ENCODE measurements around the gene SORCS3. TPM values are rescaled to one million over a fixed set of nuclear protein-coding genes. Genes with fewer than 3 reads are reported as not detected.

Gene SORCS3
- total RNA-seq, 1 experiment from 2014 or later: not detected

- in situ Hi-C loops (cut with HindIII; ENCODE audit: low pct_unique_long_range_greater_than_20kb, low sequenced_read_pairs): no loop called here
- CTCF ChIA-PET: no interaction called here
- TF ChIP-seq, protein P1, sequence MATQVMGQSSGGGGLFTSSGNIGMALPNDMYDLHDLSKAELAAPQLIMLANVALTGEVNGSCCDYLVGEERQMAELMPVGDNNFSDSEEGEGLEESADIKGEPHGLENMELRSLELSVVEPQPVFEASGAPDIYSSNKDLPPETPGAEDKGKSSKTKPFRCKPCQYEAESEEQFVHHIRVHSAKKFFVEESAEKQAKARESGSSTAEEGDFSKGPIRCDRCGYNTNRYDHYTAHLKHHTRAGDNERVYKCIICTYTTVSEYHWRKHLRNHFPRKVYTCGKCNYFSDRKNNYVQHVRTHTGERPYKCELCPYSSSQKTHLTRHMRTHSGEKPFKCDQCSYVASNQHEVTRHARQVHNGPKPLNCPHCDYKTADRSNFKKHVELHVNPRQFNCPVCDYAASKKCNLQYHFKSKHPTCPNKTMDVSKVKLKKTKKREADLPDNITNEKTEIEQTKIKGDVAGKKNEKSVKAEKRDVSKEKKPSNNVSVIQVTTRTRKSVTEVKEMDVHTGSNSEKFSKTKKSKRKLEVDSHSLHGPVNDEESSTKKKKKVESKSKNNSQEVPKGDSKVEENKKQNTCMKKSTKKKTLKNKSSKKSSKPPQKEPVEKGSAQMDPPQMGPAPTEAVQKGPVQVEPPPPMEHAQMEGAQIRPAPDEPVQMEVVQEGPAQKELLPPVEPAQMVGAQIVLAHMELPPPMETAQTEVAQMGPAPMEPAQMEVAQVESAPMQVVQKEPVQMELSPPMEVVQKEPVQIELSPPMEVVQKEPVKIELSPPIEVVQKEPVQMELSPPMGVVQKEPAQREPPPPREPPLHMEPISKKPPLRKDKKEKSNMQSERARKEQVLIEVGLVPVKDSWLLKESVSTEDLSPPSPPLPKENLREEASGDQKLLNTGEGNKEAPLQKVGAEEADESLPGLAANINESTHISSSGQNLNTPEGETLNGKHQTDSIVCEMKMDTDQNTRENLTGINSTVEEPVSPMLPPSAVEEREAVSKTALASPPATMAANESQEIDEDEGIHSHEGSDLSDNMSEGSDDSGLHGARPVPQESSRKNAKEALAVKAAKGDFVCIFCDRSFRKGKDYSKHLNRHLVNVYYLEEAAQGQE (IDR thresholded peaks at IDR 0.05; ENCODE audit: insufficient read depth in 1 of 2, low read depth in 2 of 2, low read length in 1 of 2): no peak
- TF ChIP-seq, protein P2, sequence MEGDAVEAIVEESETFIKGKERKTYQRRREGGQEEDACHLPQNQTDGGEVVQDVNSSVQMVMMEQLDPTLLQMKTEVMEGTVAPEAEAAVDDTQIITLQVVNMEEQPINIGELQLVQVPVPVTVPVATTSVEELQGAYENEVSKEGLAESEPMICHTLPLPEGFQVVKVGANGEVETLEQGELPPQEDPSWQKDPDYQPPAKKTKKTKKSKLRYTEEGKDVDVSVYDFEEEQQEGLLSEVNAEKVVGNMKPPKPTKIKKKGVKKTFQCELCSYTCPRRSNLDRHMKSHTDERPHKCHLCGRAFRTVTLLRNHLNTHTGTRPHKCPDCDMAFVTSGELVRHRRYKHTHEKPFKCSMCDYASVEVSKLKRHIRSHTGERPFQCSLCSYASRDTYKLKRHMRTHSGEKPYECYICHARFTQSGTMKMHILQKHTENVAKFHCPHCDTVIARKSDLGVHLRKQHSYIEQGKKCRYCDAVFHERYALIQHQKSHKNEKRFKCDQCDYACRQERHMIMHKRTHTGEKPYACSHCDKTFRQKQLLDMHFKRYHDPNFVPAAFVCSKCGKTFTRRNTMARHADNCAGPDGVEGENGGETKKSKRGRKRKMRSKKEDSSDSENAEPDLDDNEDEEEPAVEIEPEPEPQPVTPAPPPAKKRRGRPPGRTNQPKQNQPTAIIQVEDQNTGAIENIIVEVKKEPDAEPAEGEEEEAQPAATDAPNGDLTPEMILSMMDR (IDR thresholded peaks at IDR 0.05): no peak
- TF ChIP-seq SIN3A (IDR thresholded peaks at IDR 0.05; ENCODE audit: borderline replicate concordance, insufficient read depth, low read depth, low read length): no peak
- no peak for TF ChIP-seq POLR2AphosphoS5 (IDR thresholded peaks at IDR 0.05; ENCODE audit: low read depth, low read length)
- TF ChIP-seq TCF7L2 (IDR thresholded peaks at IDR 0.05; ENCODE audit: low read depth, low read length): no peak
- no peak overlapping the region for H3K27ac ChIP-seq (ENCODE audit: low read length)
- no peaks in the 10 kb centered on the region for H3K36me3 ChIP-seq (ENCODE audit: control insufficient read depth, insufficient read depth, low read length)
- POLR2A ChIA-PET: no interaction called here
- no peak overlapping the region for H3K4me3 ChIP-seq (ENCODE audit: low read depth in 2 of 2, low read length in 2 of 2)
- peaks cover 21% of the 10 kb centered on the region for H3K27me3 ChIP-seq (ENCODE audit: control insufficient read depth, insufficient read depth, low read length)
- no peaks in the 10 kb centered on the region for H3K4me1 ChIP-seq (ENCODE audit: control insufficient read depth, insufficient read depth, low read length)
- ATAC-seq (no peak), DNase-seq (ENCODE audit: low read depth, low spot score) (no peak)
- intact Hi-C loops (cut with micrococcal nuclease; ENCODE audit: unreplicated experiment): no loop called here
- no peaks in the 10 kb centered on the region for H3K9me3 ChIP-seq (ENCODE audit: control insufficient read depth, insufficient read depth, low read depth, low read length)
- BruUV-seq (replicated peaks): no TSS peak
Observed at GRCh38 chr10:104630731-104631130, 10.4 kb upstream of the SORCS3 start.

DNA sequence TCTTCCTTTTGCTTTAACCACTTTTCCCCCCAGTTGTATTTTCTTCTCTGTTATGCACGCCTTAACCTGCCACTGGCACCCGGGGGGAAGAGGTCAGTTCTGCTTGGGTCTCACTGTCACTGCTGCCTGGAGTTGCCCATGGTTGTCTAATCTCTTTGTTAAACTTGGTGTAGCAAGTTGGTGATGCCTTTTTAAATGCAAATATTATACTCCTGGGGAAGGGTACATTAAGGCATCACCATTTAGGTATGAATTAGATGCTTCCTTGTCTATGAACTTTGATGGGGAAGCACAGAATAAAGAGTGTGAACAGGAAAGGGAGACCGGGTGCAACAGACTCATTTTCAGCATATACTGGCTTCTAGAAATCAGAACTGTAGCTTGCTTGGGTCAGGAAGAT is 9.1 kb upstream of the SORCS3 start:
- ChIA-PET POLR2A (no interaction called here), CTCF (no interaction called here)
- intact Hi-C loops (cut with micrococcal nuclease; ENCODE audit: unreplicated experiment): no loop called here
- Histone ChIP-seq H3K27ac (ENCODE audit: low read length) (no peak overlapping the region), H3K4me1 (ENCODE audit: control insufficient read depth, insufficient read depth, low read length) (no peaks in the 10 kb centered on the region), H3K27me3 (ENCODE audit: control insufficient read depth, insufficient read depth, low read length) (peaks cover 29% of the 10 kb centered on the region), H3K4me3 (ENCODE audit: low read depth in 2 of 2, low read length in 2 of 2) (no peak overlapping the region), H3K36me3 (ENCODE audit: control insufficient read depth, insufficient read depth, low read length) (no peaks in the 10 kb centered on the region), H3K9me3 (ENCODE audit: control insufficient read depth, insufficient read depth, low read depth, low read length) (no peaks in the 10 kb centered on the region)
- DNase-seq (ENCODE audit: low read depth, low spot score) (no peak), ATAC-seq (no peak)
- in situ Hi-C loops (cut with HindIII; ENCODE audit: low pct_unique_long_range_greater_than_20kb, low sequenced_read_pairs): no loop called here
- TF ChIP-seq, protein P1 (IDR thresholded peaks at IDR 0.05; ENCODE audit: insufficient read depth in 1 of 2, low read depth in 2 of 2, low read length in 1 of 2): no peak
- TF ChIP-seq, protein P2 (IDR thresholded peaks at IDR 0.05): no peak
- TF ChIP-seq TCF7L2 (IDR thresholded peaks at IDR 0.05; ENCODE audit: low read depth, low read length) (no peak), SIN3A (IDR thresholded peaks at IDR 0.05; ENCODE audit: borderline replicate concordance, insufficient read depth, low read depth, low read length) (no peak), POLR2AphosphoS5 (IDR thresholded peaks at IDR 0.05; ENCODE audit: low read depth, low read length) (no peak)
- BruUV-seq (replicated peaks): no TSS peak
